ENCODE results near the gene SEMA3C. TPM values are rescaled to one million over a fixed set of nuclear protein-coding genes. Genes with fewer than 3 reads are reported as not detected.

Gene SEMA3C
- total RNA-seq (10 to 100 TPM; 58.0 to 63.1 TPM), polyA plus RNA-seq (ENCODE audit: insufficient read length in 6 of 6) (100 to 1,000 TPM in 4 of 6 donors, 10 to 100 TPM in 2; 74.0 to 118 (median 101) TPM)
- long read RNA-seq, donor 1, full-length matches to known transcripts, result 24 of 109 reads
- long read RNA-seq, donor 1, partial matches to known transcripts, result 85 of 109 reads
- long read RNA-seq, donor 1, other reads (novel, unspliced or antisense), result 0 of 109 reads
- long read RNA-seq, donor 2, full-length matches to known transcripts, result 24 of 45 reads
- long read RNA-seq, donor 2, partial matches to known transcripts, result 21 of 45 reads
- long read RNA-seq, donor 2, other reads (novel, unspliced or antisense), result 0 of 45 reads
- long read RNA-seq, donor 3, full-length matches to known transcripts, result 12 of 19 reads
- long read RNA-seq, donor 3, partial matches to known transcripts, result 7 of 19 reads
- long read RNA-seq, donor 3, other reads (novel, unspliced or antisense), result 0 of 19 reads
- long read RNA-seq, donor 4, partial matches to known transcripts, result 2 of 4 reads
- long read RNA-seq, donor 4, other reads (novel, unspliced or antisense), result 2 of 4 reads
- long read RNA-seq, donor 5, full-length matches to known transcripts, result 22 of 42 reads
- long read RNA-seq, donor 5, partial matches to known transcripts, result 20 of 42 reads
- long read RNA-seq, donor 5, other reads (novel, unspliced or antisense), result 0 of 42 reads
- long read RNA-seq, donor 6, full-length matches to known transcripts, result 7 of 18 reads
- long read RNA-seq, donor 6, partial matches to known transcripts, result 11 of 18 reads
- long read RNA-seq, donor 6, other reads (novel, unspliced or antisense), result 0 of 18 reads
- long read RNA-seq, donor 7, full-length matches to known transcripts, result 10 of 10 reads
- long read RNA-seq, donor 7, partial matches to known transcripts, result 0 of 10 reads
- long read RNA-seq, donor 7, other reads (novel, unspliced or antisense), result 0 of 10 reads
- long read RNA-seq, donor 8, full-length matches to known transcripts, result 12 of 19 reads
- long read RNA-seq, donor 8, partial matches to known transcripts, result 7 of 19 reads
- long read RNA-seq, donor 8, other reads (novel, unspliced or antisense), result 0 of 19 reads
- long read RNA-seq, donor 9, result 0 reads
- long read RNA-seq, donor 10, partial matches to known transcripts, result 1 of 3 reads
- long read RNA-seq, donor 10, other reads (novel, unspliced or antisense), result 0 of 3 reads
- long read RNA-seq, donor 11, full-length matches to known transcripts, result 8 of 19 reads
- long read RNA-seq, donor 11, partial matches to known transcripts, result 11 of 19 reads
- long read RNA-seq, donor 11, other reads (novel, unspliced or antisense), result 0 of 19 reads
- long read RNA-seq, donor 12, full-length matches to known transcripts, result 13 of 20 reads
- long read RNA-seq, donor 12, partial matches to known transcripts, result 7 of 20 reads
- long read RNA-seq, donor 12, other reads (novel, unspliced or antisense), result 0 of 20 reads

DNA sequence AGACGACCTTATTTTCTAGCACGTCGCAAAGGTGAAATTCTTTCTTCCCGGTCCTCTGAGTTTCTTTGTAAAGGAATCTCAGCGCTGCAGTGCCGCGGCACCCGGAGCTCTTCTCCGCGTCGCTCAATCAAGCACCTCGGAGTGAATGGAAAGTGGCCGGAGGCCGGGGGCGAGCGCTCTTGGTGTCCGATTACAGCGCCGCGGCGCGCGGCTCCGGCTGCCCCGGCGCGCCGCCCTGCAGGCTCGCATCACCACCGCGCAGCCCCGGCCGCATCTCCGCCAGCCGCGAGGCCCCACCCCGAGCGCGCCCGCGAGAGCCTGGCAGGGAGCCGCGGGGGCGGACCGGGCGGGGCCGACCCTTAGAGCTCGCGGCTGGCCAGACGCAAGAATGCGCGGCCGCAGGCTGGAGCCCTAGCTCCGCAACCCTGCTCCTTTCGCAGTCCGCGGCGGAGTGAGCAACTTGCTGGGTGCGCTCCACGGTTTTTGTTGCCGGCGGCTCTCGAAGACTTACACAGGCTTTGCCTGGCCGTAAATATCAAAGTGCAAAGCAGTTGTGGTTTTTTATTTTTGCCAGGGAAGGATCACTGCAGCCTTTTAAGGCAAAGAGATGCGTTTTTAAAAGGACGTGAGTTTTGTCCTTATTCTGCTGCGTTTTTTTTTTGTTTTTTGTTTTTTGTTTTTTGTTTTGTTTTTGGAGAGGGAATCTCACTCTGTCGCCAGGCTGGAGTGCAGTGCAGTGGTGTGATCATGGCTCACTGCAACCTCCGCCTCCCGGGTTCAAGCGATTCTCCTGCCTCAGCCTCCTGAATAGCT is at the start of gene SEMA3C:
Gene SEMA3C (minus strand): TSS at position 143 of the 813 bp plus-strand sequence. CDS start 2,270 bp downstream, outside the sequence.
- no peak for TF ChIP-seq CTCF (IDR thresholded peaks at IDR 0.05)
- ATAC-seq, result peak; percentile 96
- H3K4me3 ChIP-seq, result peak within 1 kb of the TSS; percentile 37 to 58
- peaks cover 0 to 32% of the 10 kb centered on the region in 2 donors for H3K27me3 ChIP-seq
- intact Hi-C loops (cut with DNase I), result no loop called here
- peaks cover 0 to 17% of the 10 kb centered on the region in 2 donors for H3K4me1 ChIP-seq
- no peaks in the 10 kb centered on the region for H3K36me3 ChIP-seq
- H3K27ac ChIP-seq, result peak within 1 kb of the TSS; percentile 77 to 82
- H3K9me3 ChIP-seq, result no peaks in the 10 kb centered on the region
- DNase-seq, result peak; percentile 90 to 96 (median 94)

- no peak overlapping the region for H3K27ac ChIP-seq
- no peaks in the 10 kb centered on the region for H3K36me3 ChIP-seq
- intact Hi-C loops (cut with DNase I), result no loop called here
- ATAC-seq (no peak), DNase-seq (no peak)
- H3K27me3 ChIP-seq, result no peaks in the 10 kb centered on the region
- TF ChIP-seq CTCF (IDR thresholded peaks at IDR 0.05), result no peak
- H3K4me3 ChIP-seq, result no peak overlapping the region
- no peaks in the 10 kb centered on the region for H3K9me3 ChIP-seq
- no peaks in the 10 kb centered on the region for H3K4me1 ChIP-seq
Observed at GRCh38 chr7:80968606-80969005, 49.8 kb upstream of the SEMA3C start.

GRCh38 chr7:80967917-80968297 is 49.1 kb upstream of the SEMA3C start:
- no peaks in the 10 kb centered on the region for H3K4me1 ChIP-seq
- H3K36me3 ChIP-seq, result no peaks in the 10 kb centered on the region
- no peak for ATAC-seq
- H3K27me3 ChIP-seq, result no peaks in the 10 kb centered on the region
- no peak for TF ChIP-seq CTCF (IDR thresholded peaks at IDR 0.05)
- no peak overlapping the region for H3K4me3 ChIP-seq
- no peak for DNase-seq
- no peaks in the 10 kb centered on the region for H3K9me3 ChIP-seq
- intact Hi-C loops (cut with DNase I), result no loop called here
- H3K27ac ChIP-seq, result no peak overlapping the region

DNA sequence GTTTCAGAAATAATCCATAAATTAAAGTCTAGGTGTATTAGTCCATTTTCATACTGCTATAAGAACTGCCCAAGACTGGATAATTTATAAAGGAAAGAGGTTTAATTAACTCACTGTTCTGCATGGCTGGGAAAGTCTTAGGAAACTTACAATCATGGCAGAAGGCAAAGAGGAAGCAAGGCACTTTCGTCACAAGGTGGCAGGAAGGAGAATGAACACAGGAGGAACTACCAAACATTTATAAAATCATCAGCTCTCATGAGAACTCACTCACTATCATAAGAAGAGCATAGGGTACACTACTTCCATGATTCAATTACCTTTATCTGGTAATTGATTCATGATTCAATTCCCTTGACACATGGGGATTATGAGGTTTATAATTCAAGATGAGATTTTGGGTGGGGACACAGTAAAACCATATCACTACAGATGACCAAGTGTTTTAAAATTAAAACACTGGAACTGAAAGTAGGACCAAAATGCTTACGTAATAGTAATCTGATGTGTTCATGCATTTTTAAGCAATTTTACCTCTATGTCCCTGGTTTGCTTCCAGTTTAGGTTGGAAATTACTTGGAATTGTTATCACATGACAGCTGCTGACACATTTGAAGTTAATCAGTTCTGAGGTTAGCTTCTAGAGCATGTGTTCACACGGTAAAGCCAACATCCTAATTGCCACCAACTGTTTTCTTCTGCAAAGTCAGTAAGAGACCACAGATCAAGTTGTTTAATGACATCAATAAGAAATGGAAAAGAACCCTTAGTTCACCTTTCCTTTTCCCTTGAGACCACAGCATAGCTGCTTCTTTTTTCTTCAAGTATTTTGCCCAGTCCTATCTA is 48.4 kb upstream of the SEMA3C start:
- Histone ChIP-seq H3K4me3 (no peak overlapping the region), H3K4me1 (no peaks in the 10 kb centered on the region), H3K36me3 (no peaks in the 10 kb centered on the region), H3K27ac (no peak overlapping the region), H3K9me3 (no peaks in the 10 kb centered on the region), H3K27me3 (no peaks in the 10 kb centered on the region)
- intact Hi-C loops (cut with DNase I), result no loop called here
- DNase-seq (no peak), ATAC-seq (no peak)
- no peak for TF ChIP-seq CTCF (IDR thresholded peaks at IDR 0.05)

All from left lung (tissue), 14 donors.